Astrocyte of the spinal cord (primary cell): Measurements from ENCODE around the gene DISP3.
"Not testable (repeated sequence)": the region's sequence is repeated elsewhere in the genome, so short reads cannot be mapped to it uniquely, and the experiment has no call there.

Experiments used
- DNase-seq: peaks from one replicate; pipeline ENCODE4 v3.0.0; 2011; ENCODE audit warnings: low read depth, low spot score
- H3K4me3 ChIP-seq: 2 replicates; pipeline ENCODE4 v1.5.1; 2011; ENCODE audit warnings: low read depth, mild to moderate bottlenecking, low read length, moderate library complexity
- CTCF ChIP-seq: IDR thresholded peaks from 2 replicates; pipeline ENCODE4 v1.5.1; 2012; ENCODE audit warnings: low read depth, mild to moderate bottlenecking, low read length, inconsistent platforms
- in situ Hi-C: cut with HindIII; loops from 2 replicates; pipeline ENCODE4 v1.10.0; 2017; ENCODE audit warnings: low sequenced_read_pairs

DISP3 gene

GRCh38 chr1:11575553-11575952 is 96.6 kb downstream of the DISP3 start:
- in situ Hi-C loops, result no loop called here
- H3K4me3 ChIP-seq, result no peak overlapping the region
- no peak for TF ChIP-seq CTCF
- DNase-seq, result no peak

DNA sequence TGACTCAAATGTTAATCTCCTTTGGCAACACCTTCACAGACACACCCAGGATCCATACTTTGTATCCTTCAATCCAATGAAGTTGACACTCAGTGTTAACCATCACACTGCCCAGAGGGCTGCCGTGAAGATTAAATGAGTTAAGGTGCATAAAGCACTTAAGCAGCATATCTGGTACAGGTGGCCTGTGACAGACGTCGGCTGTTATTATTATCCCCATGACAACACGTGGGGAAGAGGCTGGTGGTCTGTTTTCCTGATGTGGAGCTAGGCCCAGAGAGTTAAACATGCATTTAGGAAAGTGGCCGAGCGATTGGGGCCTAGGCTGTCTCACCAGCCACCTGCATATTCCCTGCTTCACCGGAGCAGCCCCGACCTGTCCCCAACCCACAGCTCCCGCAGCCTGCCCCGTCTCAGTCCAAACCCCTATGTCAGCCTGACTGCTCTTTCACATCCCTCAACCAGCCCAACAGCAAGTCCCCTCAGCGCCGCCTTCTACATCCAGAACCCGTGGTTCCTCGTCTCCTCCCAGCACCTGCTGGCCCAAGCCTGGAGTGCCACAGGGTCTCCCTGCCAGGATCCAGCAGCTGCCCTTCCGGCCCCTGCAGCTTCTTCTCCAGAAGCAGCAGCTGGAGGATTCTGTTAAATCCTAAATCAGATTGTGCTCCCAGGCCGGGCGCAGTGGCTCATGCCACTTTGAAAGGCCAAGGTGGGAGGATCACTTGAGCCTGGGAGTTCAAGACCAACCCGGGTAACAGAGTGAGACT is 97.3 kb downstream of the DISP3 start:
- TF ChIP-seq CTCF, result no peak
- in situ Hi-C loops, result no loop called here
- no peak overlapping the region for H3K4me3 ChIP-seq
- no peak for DNase-seq

GRCh38 chr1:11578004-11578403 is 99.0 kb downstream of the DISP3 start:
- H3K4me3 ChIP-seq, result no peak overlapping the region
- no peak for DNase-seq
- no peak for TF ChIP-seq CTCF
- in situ Hi-C loops, result no loop called here

GRCh38 chr1:11579506-11579905 is 100.6 kb downstream of the DISP3 start:
- no peak overlapping the region for H3K4me3 ChIP-seq
- no peak for TF ChIP-seq CTCF
- in situ Hi-C loops, result no loop called here
- DNase-seq, result no peak

GRCh38 chr1:11580049-11580448 is 101.1 kb downstream of the DISP3 start:
- DNase-seq, H3K4me3 ChIP-seq, in situ Hi-C loops: not testable (repeated sequence)

- TF ChIP-seq CTCF, result no peak
- no peak overlapping the region for H3K4me3 ChIP-seq
- in situ Hi-C loops, result no loop called here
- no peak for DNase-seq
Observed at GRCh38 chr1:11581445-11581991, 102.6 kb downstream of the DISP3 start.

GRCh38 chr1:11585389-11585788 is 106.4 kb downstream of the DISP3 start:
- no peak overlapping the region for H3K4me3 ChIP-seq
- no peak for DNase-seq
- TF ChIP-seq CTCF, result no peak
- in situ Hi-C loops, result no loop called here
